Breast epithelium (tissue), 3 donors: ENCODE measurements around the gene LIMCH1.

Experiments
- CTCF ChIP-seq, 3 donors: fragments of 450-650 bp; IDR thresholded peaks; one replicate each; pipeline ENCODE4 v1.5.1; 2016 to 2017; ENCODE audit warnings: antibody characterized with exemption in 3 of 3, mild to moderate bottlenecking in 3 of 3, moderate library complexity in 3 of 3
- POLR2A ChIP-seq: fragments of 450-650 bp; IDR thresholded peaks from one replicate; pipeline ENCODE4 v1.6.1; 2016; ENCODE audit warnings: antibody characterized with exemption, mild to moderate bottlenecking, moderate library complexity

- TF ChIP-seq CTCF (IDR thresholded peaks at IDR 0.05) (no peak), POLR2A (no peak)
Observed at GRCh38 chr4:41559940-41560516, 22.1 kb downstream of the LIMCH1 start.
